HFF-Myc (cell line): ENCODE data around the gene SVIL.
"Not testable (repeated sequence)": the region's sequence is repeated elsewhere in the genome, so short reads cannot be mapped to it uniquely, and the experiment has no call there.

Source experiments
- DNase-seq: peaks from one replicate; pipeline ENCODE4 v3.0.0-alpha.2; 2011; ENCODE audit warnings: low read depth; ENCODE audit errors: extremely low read depth
- H3K4me3 ChIP-seq: replicated peaks from 2 replicates; pipeline ENCODE4 v1.5.1; 2011; ENCODE audit warnings: low read depth, mild to moderate bottlenecking, control low read depth, low read length
- TF ChIP-seq, protein P1 (sequence below): IDR thresholded peaks from 2 replicates; pipeline ENCODE4 v1.5.1; 2012; ENCODE audit warnings: mild to moderate bottlenecking, low read depth, low read length, control low read depth; ENCODE audit errors: missing control alignments

Gene SVIL

DNA sequence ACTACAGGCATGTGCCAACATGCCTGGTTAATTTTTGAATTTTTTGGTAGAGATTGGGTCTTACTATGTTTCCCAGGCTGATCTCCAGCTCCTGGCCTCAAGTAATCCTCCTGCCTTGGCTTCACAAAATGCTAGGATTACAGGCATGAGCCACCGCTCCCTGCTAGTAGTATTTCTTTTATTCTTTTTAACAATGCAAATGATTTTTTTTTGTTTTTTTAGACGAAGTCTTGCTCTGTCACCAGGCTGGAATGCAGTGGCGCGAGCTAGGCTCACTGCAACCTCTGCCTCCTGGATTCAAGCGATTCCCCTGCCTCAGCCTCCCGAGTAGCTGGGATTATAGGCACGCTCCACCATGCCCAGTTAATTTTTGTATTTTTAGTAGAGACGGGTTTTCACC, 58.1 kb downstream of the SVIL start:
- TF ChIP-seq, protein P1, sequence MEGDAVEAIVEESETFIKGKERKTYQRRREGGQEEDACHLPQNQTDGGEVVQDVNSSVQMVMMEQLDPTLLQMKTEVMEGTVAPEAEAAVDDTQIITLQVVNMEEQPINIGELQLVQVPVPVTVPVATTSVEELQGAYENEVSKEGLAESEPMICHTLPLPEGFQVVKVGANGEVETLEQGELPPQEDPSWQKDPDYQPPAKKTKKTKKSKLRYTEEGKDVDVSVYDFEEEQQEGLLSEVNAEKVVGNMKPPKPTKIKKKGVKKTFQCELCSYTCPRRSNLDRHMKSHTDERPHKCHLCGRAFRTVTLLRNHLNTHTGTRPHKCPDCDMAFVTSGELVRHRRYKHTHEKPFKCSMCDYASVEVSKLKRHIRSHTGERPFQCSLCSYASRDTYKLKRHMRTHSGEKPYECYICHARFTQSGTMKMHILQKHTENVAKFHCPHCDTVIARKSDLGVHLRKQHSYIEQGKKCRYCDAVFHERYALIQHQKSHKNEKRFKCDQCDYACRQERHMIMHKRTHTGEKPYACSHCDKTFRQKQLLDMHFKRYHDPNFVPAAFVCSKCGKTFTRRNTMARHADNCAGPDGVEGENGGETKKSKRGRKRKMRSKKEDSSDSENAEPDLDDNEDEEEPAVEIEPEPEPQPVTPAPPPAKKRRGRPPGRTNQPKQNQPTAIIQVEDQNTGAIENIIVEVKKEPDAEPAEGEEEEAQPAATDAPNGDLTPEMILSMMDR, result no peak
- DNase-seq, result no peak
- H3K4me3 ChIP-seq, result no peak overlapping the region

DNA sequence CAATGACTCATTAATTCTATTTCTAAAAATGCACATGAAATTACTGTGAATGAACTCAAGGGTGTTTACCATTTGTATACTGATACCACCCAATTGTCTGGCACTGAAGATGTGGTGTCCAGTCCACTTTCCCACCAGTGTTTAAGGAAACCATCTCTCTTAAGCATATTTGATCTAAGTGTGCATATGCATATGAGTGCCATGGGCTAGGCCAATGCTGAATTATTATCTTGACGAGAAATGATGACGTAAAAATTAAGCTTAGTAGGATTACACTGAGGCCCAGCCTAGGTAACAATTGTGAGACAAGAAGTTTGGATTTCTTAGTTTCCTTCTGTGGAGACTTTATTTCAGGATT, 59.7 kb downstream of the SVIL start:
- DNase-seq, result no peak
- TF ChIP-seq, protein P1, result no peak
- no peak overlapping the region for H3K4me3 ChIP-seq

DNA sequence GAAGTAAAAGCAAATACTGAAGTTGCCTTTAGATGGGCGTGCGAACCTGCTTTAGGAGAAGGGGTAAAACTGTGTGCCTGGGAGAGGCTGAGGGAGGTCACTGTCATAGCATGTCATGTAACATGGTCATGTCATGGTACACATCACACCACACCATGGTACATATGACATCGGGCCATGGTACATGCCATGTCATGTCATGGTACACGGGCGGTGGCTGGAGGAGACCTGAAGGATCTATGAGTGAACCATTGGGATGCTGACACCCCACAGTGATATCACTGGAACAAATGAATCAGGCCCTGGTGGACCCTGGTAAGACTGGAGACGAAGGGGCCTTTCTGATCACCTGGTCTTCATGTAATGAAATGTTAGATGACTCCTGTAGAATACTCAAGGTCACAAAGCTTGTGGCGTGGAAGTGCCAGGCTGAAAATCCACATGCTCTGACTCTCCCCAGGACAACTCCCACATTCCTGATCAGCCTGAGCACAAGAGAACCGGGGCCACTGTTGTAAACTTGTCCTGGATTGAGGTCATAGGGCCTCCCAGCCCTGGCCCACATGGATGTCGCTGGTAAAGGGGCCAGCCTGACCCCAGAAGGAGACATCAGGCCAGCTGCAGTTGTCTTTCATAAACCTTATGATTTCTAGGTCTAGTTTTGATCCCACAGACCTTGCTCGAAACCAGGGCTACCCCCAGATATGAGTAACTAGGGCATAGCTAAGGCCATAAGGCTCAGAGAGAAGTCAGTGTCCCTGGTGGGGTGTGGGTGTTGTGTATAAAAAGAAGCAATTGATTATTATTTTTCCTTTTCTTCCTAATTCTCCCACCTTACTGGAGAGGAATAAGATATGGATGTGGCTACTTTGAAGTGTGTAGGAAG, 60.3 kb downstream of the SVIL start:
- H3K4me3 ChIP-seq, DNase-seq: not testable (repeated sequence)

DNA sequence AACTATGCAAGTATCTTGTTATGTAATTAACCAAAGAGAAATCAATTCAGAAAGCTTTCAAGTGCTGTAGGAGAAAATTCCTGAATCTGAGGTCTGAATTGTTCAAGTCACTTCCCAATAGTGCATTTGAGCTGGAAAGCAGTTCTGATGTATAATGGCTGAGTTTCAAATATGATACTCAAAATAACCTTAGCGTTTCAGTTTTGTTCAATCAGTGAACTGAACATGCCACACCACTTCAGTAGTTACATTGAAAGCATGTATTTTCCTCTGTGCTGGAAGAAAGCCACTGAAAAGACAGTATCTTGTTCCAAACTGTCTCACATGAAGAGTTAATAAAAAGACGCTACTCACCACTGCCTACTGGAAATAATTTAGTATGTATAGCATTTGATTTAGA, 64.5 kb downstream of the SVIL start:
- DNase-seq, H3K4me3 ChIP-seq: not testable (repeated sequence)

DNA sequence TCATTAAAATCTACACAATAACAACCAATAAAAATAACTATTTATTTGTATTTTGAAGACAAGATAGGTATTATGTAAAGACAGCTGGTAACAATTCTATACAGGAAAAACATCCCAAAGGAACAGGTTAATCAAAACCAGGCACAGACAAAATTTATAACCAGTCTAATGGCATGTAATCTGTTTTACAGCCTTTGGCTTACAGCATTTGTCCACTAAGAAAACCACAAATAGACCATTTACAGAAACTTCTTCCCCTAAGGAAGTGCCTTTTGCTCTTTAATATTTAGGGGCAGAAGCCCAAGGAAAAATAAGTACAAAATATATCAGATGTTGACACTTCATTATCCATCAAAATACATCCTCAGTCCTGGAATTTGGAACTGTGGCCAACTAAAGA, 65.0 kb downstream of the SVIL start:
- H3K4me3 ChIP-seq, result no peak overlapping the region
- peak; percentile 58 for DNase-seq
- TF ChIP-seq, protein P1, result no peak

DNA sequence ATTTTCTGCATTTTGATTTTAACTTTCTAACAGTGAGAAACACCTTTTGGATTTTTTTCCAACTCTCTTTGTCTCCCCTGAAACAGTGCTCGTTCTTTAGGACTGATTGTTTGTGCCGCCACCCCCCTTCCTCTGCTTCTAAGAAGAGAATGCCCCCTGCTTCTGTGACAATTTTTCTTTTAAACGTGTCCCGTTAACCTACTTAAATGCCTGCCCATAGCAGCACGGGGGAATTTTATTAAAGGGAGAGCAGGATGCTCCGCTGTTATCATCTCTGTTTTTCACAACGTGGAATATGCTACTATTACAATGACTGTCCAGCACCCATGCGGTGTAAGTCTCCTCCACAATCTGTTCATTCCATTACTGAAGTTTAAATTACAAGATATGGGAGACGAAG, 67.8 kb downstream of the SVIL start:
- H3K4me3 ChIP-seq, result no peak overlapping the region
- DNase-seq, result no peak
- TF ChIP-seq, protein P1, result no peak

DNA sequence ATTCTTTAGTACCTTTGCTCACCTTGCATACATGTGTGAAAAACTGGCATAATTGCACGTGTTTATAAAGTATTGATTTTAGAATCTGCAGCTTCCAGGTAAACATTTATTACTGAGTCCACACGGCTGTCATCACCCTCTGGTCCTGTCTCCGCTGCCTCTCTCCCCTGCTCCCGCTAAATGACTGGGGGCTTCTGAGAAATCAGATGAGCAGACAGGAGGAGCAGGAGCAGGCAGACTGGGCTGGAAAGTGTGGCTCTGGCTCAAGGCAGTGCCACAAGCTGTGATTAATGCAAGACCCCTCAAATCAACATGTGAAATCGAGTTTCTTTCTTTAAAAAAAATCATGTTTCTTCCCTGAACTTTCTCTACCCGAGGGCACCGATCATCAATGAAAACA, 68.6 kb downstream of the SVIL start:
- not testable (repeated sequence) for H3K4me3 ChIP-seq, DNase-seq

DNA sequence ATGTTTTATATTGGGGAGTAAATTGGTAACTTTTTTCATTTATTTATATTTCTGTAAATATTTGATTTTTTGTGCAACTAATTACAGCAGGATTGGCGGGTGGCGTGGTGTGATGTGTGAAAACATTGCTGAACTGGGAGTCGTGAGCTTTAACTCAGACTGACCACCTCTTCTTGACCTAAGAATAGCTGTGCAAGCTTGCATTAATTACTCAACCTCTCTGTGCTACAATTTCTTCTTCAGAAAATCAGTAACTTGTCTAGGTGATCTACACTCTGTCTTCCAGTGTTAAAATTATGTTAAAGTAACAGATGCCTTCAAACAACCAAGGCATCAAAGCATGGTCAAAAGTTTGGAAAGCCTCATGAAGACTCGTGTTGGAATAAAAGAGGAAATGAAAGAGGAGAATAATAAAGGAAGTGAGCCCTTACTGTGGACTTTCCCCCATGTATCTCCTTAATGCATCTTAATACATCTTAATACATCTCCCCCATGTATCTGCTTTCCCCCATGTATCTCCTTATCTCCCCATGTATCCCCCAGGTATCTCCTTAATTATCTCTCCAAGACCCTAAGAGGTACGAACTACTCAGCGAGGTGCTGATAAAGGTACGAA, 71.2 kb downstream of the SVIL start:
- no peak overlapping the region for H3K4me3 ChIP-seq
- TF ChIP-seq, protein P1, result no peak
- DNase-seq, result no peak

DNA sequence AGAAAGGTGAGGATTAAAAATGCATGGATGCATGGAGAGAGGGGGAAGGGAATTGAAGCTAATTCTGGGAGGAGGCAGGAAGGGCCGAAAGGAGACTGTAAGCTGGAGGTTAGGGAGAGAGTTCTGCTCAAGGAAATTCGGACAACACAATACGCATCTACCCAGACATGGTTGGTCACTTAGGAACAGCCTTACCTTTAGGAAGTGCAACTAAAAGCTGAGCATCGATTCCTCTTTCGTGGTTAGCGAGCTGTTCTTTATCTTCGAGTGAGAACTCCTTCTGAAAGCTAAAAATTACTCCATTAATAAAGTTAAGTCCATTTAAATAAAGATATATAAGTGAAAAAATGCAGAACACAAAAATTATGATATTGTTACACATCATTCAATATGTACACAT, 71.8 kb downstream of the SVIL start:
- not testable (repeated sequence) for DNase-seq, H3K4me3 ChIP-seq
